MG63 (cell line): ENCODE measurements around the gene PRR20D. TPM values are rescaled to one million over a fixed set of nuclear protein-coding genes. Genes with fewer than 3 reads are reported as not detected.
A peak's percentile ranks its signal among the peaks of the same experiment; 100 is the strongest.
"Not testable (repeated sequence)": the region's sequence is repeated elsewhere in the genome, so short reads cannot be mapped to it uniquely, and the experiment has no call there.

Experiments
- DNase-seq: peaks from one replicate; pipeline ENCODE4 v3.0.0-alpha.2; 2020
- H3K27me3 ChIP-seq: fragments of 250-450 bp; sonication (Bioruptor Pico); 2 replicates; pipeline ENCODE4 v1.5.1; 2020; ENCODE audit warnings: mild to moderate bottlenecking, moderate library complexity
- H3K36me3 ChIP-seq: fragments of 250-450 bp; sonication (Bioruptor Pico); 2 replicates; pipeline ENCODE4 v1.5.1; 2020; ENCODE audit warnings: mild to moderate bottlenecking, moderate library complexity
- H3K4me3 ChIP-seq: fragments of 250-450 bp; sonication (Bioruptor Pico); 2 replicates; pipeline ENCODE4 v1.5.1; 2020; ENCODE audit warnings: mild to moderate bottlenecking, moderate library complexity
- H3K9me3 ChIP-seq: fragments of 250-450 bp; sonication (Bioruptor Pico); 2 replicates; pipeline ENCODE4 v1.5.1; 2020; ENCODE audit warnings: mild to moderate bottlenecking, moderate library complexity
- total RNA-seq: library from RNA; depleted of rRNA; stranded (reverse); fragments of >200 nt; shearing (Covaris generic); gene quantifications from 2 replicates; pipeline ENCODE4 v1.2.3, GENCODE V29; 2014; ENCODE audit warnings: low replicate concordance; rRNA removed

The PRR20D gene
- total RNA-seq: not detected in 2 replicates

DNA sequence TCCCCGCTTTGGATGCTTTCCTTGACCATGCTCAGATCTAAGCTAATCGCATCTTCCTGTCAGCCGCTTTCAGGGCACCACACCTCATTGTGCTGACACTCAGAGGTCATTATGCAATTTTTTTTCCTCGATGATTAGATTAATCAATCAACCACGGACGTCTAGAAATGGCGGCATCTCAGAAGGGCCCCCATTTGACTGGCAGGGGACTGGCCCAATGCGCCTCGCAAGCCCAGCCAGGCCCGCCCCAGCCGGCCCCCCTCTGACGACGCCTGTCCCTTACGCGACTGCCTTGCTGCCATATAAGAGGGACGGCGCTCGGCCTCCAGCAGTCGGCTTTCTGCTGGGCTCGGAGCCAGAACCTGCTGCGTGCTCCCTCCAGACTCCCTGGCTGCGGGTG is at the start of gene PRR20D:
PRR20D (plus strand) TSS at position 301 of the 400 bp plus-strand sequence. CDS start 387 bp downstream, outside the sequence.
- not testable (repeated sequence) for DNase-seq, H3K4me3 ChIP-seq, H3K27me3 ChIP-seq, H3K9me3 ChIP-seq, H3K36me3 ChIP-seq

- no peak for DNase-seq
- Histone ChIP-seq H3K27me3 (no peaks in the 10 kb centered on the region), H3K36me3 (no peaks in the 10 kb centered on the region), H3K9me3 (no peaks in the 10 kb centered on the region), H3K4me3 (no peak overlapping the region)
These were observed 45.5 kb upstream of the PRR20D start for GRCh38 chr13:57114945-57115344.

GRCh38 chr13:57123681-57124080 is 36.8 kb upstream of the PRR20D start:
- DNase-seq: peak; percentile 64
- H3K27me3 ChIP-seq: peaks cover 5% of the 10 kb centered on the region; the same call in 1 of the 2 replicates
- H3K4me3 ChIP-seq: no peak overlapping the region
- H3K36me3 ChIP-seq: no peaks in the 10 kb centered on the region
- no peaks in the 10 kb centered on the region for H3K9me3 ChIP-seq

DNA sequence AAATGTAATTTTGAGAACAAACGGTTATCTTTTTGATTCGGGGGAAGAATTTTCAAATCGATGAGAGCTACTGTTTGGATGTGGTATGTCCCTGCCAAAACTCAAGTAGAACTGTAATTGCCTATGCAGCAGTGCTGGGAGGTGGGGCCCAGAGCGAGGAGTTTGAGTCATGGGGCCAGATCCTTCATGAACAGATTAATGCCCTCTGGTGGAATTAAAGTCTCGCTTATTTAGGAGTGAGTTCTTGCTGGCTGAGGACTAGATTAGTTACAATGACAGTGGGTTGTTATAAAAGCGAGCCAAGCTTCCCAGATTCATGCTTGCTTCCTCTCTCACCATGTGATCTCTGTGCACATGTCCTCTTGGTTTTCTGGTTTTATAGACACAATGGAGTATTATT is 31.5 kb upstream of the PRR20D start:
- no peak overlapping the region for H3K4me3 ChIP-seq
- no peaks in the 10 kb centered on the region for H3K36me3 ChIP-seq
- no peaks in the 10 kb centered on the region for H3K9me3 ChIP-seq
- DNase-seq: peak; percentile 1
- H3K27me3 ChIP-seq: peaks cover 5% of the 10 kb centered on the region; the same call in 1 of the 2 replicates

GRCh38 chr13:57136093-57136492 is 24.3 kb upstream of the PRR20D start:
- Histone ChIP-seq H3K36me3 (no peaks in the 10 kb centered on the region), H3K27me3 (no peaks in the 10 kb centered on the region), H3K9me3 (no peaks in the 10 kb centered on the region), H3K4me3 (no peak overlapping the region)
- no peak for DNase-seq

GRCh38 chr13:57137585-57137984 is 22.8 kb upstream of the PRR20D start:
- Histone ChIP-seq H3K9me3 (no peaks in the 10 kb centered on the region), H3K4me3 (no peak overlapping the region), H3K36me3 (no peaks in the 10 kb centered on the region), H3K27me3 (no peaks in the 10 kb centered on the region)
- no peak for DNase-seq

DNA sequence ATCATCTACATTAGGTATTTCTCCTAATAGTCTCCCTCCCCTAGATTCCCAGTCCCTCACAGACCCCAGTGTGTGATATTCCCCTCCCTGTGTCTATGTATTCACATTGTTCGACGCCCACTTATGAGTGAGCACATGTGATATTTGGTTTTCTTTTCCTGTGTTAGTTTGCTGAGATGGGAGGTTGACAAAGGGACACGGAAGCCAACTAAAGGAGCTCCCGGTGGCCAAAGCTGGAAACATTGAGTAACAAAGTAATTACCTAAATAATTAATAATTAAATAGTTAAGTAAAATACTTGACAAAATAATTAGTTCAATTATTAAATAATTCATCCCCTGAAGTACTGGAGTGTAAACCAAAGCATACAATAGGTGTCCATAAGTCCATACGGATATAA is 21.4 kb upstream of the PRR20D start:
- no peaks in the 10 kb centered on the region for H3K27me3 ChIP-seq

DNA sequence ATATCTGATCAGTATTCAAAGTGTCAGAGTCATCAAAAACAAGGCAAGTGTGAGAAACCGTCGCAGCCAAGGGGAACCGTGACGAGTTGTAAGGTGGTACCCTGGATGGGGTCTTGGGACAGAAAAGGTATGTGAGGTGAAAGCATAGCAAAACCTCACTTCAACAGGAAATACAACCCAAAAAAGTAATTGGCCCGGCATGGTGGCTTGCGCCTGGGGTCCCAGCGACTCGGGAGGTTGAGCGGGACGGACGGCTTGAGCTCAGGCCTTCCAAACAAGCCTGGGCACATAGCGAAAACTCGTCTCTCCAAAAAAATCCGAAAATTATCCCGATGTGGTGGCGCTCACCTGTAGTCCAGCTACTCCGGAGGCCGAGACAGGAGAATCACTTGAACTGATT is 20.7 kb upstream of the PRR20D start:
- H3K27me3 ChIP-seq, DNase-seq, H3K36me3 ChIP-seq, H3K4me3 ChIP-seq, H3K9me3 ChIP-seq: not testable (repeated sequence)

More for the DNA sequence above, 21.4 kb upstream of the PRR20D start:
- no peak overlapping the region for H3K4me3 ChIP-seq
- no peaks in the 10 kb centered on the region for H3K9me3 ChIP-seq
- no peak for DNase-seq
- no peaks in the 10 kb centered on the region for H3K36me3 ChIP-seq

- H3K36me3 ChIP-seq, H3K27me3 ChIP-seq, DNase-seq, H3K4me3 ChIP-seq, H3K9me3 ChIP-seq: not testable (repeated sequence)
These were observed 20.0 kb upstream of the PRR20D start, which contains the start of gene PRR20A for GRCh38 chr13:57140235-57140968. PRR20A (plus strand) TSS chr13:57140918; CDS start chr13:57141305, 387 bp downstream.

DNA sequence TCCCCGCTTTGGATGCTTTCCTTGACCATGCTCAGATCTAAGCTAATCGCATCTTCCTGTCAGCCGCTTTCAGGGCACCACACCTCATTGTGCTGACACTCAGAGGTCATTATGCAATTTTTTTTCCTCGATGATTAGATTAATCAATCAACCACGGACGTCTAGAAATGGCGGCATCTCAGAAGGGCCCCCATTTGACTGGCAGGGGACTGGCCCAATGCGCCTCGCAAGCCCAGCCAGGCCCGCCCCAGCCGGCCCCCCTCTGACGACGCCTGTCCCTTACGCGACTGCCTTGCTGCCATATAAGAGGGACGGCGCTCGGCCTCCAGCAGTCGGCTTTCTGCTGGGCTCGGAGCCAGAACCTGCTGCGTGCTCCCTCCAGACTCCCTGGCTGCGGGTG is 13.2 kb upstream of the PRR20D start, which contains the start of gene PRR20B:
PRR20B (plus strand) TSS at position 301 of the 400 bp plus-strand sequence. CDS start 387 bp downstream, outside the sequence.
- not testable (repeated sequence) for H3K4me3 ChIP-seq, H3K27me3 ChIP-seq, DNase-seq, H3K9me3 ChIP-seq, H3K36me3 ChIP-seq

DNA sequence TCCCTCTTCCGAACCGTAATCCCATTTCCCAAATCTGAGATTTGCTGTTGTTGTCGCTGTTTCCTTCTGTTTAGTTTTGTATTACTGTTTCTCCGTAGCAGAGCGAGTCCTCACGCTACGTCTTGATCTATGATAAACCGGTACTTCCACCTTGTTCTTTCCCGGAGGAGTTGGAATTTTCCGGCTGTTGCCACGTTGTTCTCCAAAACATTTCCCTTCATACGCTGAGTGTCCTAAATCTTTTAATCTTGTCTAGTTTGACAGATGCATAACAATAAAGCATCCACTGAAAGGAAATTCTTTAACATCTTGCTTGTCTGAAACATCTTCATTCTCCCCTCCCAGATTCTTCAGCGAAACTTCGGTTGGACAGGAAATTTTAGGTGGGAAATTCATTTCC is 12.3 kb upstream of the PRR20D start:
- H3K9me3 ChIP-seq, H3K27me3 ChIP-seq, H3K36me3 ChIP-seq, DNase-seq, H3K4me3 ChIP-seq: not testable (repeated sequence)

DNA sequence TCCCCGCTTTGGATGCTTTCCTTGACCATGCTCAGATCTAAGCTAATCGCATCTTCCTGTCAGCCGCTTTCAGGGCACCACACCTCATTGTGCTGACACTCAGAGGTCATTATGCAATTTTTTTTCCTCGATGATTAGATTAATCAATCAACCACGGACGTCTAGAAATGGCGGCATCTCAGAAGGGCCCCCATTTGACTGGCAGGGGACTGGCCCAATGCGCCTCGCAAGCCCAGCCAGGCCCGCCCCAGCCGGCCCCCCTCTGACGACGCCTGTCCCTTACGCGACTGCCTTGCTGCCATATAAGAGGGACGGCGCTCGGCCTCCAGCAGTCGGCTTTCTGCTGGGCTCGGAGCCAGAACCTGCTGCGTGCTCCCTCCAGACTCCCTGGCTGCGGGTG is 6.7 kb upstream of the PRR20D start, which contains the start of gene PRR20C:
PRR20C (plus strand) TSS at position 301 of the 400 bp plus-strand sequence. CDS start 387 bp downstream, outside the sequence.
- not testable (repeated sequence) for H3K9me3 ChIP-seq, H3K4me3 ChIP-seq, DNase-seq

DNA sequence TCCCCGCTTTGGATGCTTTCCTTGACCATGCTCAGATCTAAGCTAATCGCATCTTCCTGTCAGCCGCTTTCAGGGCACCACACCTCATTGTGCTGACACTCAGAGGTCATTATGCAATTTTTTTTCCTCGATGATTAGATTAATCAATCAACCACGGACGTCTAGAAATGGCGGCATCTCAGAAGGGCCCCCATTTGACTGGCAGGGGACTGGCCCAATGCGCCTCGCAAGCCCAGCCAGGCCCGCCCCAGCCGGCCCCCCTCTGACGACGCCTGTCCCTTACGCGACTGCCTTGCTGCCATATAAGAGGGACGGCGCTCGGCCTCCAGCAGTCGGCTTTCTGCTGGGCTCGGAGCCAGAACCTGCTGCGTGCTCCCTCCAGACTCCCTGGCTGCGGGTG is 6.5 kb downstream of the PRR20D start, which contains the start of gene PRR20E:
PRR20E (plus strand) TSS at position 301 of the 400 bp plus-strand sequence. CDS start 387 bp downstream, outside the sequence.
- not testable (repeated sequence) for H3K9me3 ChIP-seq, H3K27me3 ChIP-seq, H3K36me3 ChIP-seq, H3K4me3 ChIP-seq, DNase-seq

More for the DNA sequence above, 6.7 kb upstream of the PRR20D start, which contains the start of gene PRR20C:
- not testable (repeated sequence) for H3K27me3 ChIP-seq, H3K36me3 ChIP-seq

DNA sequence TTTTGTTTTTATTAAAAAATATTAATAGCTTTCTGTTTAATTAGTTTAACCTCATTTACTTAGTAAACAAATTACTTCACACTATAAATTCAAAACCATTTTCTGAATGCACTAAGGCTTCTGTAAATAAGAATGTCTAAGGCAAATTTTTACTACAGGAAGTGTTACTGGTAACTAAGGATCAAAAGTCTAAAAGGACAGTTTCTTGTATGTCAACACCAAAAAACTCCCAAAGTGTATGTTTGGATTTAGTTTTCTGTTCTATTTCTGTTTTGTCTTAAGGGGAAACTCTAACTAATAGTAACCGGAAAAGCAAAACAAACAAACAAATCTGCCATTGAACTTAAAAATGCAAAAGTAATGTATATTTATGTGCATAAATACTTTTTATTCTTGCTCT is 31.2 kb downstream of the PRR20D start:
- H3K9me3 ChIP-seq: no peaks in the 10 kb centered on the region
- DNase-seq: no peak
- no peaks in the 10 kb centered on the region for H3K27me3 ChIP-seq
- H3K36me3 ChIP-seq: no peaks in the 10 kb centered on the region
- no peak overlapping the region for H3K4me3 ChIP-seq

DNA sequence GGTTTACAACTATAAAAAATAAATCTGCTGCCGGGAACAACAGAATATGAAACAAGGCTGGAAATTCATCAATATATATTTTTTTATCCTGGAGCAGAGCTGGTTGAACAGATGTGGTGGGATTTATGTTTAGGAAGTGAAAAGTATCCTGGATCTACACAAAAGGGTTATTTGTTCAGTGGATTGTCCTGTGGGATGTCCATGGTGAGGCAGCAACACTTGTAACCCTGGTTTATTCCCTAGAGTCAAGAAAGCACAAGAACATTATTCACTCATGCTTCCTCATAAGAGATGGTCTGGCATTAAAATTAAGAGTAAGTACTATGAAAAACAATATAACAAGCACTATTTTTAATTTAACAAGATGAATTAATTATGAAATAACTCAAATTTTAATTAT is 52.6 kb downstream of the PRR20D start:
- DNase-seq: no peak
- no peaks in the 10 kb centered on the region for H3K27me3 ChIP-seq
- H3K36me3 ChIP-seq: no peaks in the 10 kb centered on the region
- H3K9me3 ChIP-seq: no peaks in the 10 kb centered on the region
- H3K4me3 ChIP-seq: no peak overlapping the region
